Erythroblast (primary cell): ENCODE data around the gene KDM4C.

Experiments used
- GATA1 ChIP-seq: IDR thresholded peaks from 2 replicates; pipeline ENCODE4 v1.6.1; 2011; ENCODE audit warnings: low read depth, mild to moderate bottlenecking, control low read depth, low read length, moderate library complexity
- POLR2A ChIP-seq: IDR thresholded peaks from 2 replicates; pipeline ENCODE4 v1.6.1; 2011; ENCODE audit warnings: mild to moderate bottlenecking, low read length

DNA sequence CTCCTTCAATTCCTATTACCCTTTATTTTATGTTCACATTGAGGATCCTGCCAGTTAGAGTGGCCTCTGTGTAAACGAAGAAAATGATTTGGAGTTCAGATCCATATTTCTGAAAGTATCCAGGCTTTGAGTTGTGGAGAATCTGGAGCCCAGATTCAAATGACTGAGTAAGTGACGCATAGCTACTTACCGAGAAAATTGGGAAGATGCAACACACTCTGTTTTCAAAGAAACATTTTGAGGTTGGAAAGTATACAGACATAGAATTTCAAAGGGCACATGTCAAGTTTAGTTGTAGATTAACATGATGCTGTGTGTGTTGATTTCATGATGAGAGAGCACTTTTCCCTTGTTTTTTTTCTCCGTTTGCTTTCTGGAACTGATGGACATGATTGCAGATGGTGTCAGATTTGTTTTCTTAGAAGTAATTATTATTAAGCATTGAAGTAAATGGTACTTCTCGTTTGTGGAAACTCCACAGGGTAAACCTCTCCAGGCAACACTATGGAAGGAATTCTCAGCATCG lies 148.1 kb downstream of the KDM4C start:
- no peak for TF ChIP-seq POLR2A
- no peak for TF ChIP-seq GATA1
